ENCODE results near the gene MAPK8IP3. TPM values are rescaled to one million over a fixed set of nuclear protein-coding genes. Genes with fewer than 3 reads are reported as not detected.

The MAPK8IP3 gene
- total RNA-seq, 1 donor from 2014 or later, result 28.5 TPM

- Mint-ChIP-seq H3K27ac (no peak overlapping the region), H3K36me3 (peaks cover 6% of the 10 kb centered on the region)
These were observed 112.3 kb downstream of the MAPK8IP3 start for GRCh38 chr16:1818204-1818872.

DNA sequence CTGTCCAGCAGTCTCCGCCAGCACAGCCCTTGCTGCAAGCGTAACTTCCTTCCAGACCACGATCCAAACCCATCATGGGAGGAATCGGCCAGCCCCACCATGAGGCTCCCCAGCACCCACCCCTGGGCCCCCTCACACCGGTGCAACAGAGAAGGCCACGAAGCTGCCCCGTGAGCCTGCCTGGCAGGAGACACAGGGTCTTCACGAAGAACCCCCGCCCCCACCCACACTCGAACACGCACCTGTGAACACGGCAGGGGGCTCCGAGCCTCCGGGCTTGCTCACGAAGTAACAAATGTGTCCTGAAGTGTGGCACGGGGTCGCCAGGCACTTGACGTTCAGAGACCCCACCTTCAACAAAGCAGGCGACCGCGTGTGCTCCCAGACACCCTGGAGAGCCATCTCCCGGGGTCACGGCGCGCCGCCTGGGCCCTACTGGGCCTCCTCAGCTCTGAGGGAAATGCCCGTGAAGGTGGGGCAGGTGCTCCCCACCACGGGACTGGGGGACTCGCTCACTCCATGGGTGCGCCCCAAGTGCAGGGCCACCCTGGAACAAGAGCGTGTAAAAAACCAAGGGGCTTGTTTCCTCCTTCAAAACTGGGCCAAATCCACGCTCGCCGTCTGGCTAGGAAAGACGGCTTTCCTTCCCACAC lies 113.0 kb downstream of the MAPK8IP3 start:
- H3K9me3 Mint-ChIP-seq, result no peaks in the 10 kb centered on the region
- Histone ChIP-seq H4K20me1 (ENCODE audit: low read depth) (peaks cover 6% of the 10 kb centered on the region), H3K4me2 (no peak overlapping the region), H3K4me3 (no peak overlapping the region), H3K4me1 (no peaks in the 10 kb centered on the region), H2AFZ (replicated peaks) (no peak overlapping the region), H3K27ac (no peak overlapping the region), H3K36me3 (no peaks in the 10 kb centered on the region), H3K9ac (no peak overlapping the region), H3K27me3 (no peaks in the 10 kb centered on the region), H3K9me3 (ENCODE audit: low read depth) (no peaks in the 10 kb centered on the region), H3F3A (ENCODE audit: low read depth) (peaks cover 1% of the 10 kb centered on the region), H3K79me2 (ENCODE audit: low read depth) (no peaks in the 10 kb centered on the region)
- TF ChIP-seq EZH2 (IDR thresholded peaks at IDR 0.05), result no peak
- TF ChIP-seq EZH2phosphoT487 (IDR thresholded peaks at IDR 0.05), result no peak
- TF ChIP-seq, protein P1, sequence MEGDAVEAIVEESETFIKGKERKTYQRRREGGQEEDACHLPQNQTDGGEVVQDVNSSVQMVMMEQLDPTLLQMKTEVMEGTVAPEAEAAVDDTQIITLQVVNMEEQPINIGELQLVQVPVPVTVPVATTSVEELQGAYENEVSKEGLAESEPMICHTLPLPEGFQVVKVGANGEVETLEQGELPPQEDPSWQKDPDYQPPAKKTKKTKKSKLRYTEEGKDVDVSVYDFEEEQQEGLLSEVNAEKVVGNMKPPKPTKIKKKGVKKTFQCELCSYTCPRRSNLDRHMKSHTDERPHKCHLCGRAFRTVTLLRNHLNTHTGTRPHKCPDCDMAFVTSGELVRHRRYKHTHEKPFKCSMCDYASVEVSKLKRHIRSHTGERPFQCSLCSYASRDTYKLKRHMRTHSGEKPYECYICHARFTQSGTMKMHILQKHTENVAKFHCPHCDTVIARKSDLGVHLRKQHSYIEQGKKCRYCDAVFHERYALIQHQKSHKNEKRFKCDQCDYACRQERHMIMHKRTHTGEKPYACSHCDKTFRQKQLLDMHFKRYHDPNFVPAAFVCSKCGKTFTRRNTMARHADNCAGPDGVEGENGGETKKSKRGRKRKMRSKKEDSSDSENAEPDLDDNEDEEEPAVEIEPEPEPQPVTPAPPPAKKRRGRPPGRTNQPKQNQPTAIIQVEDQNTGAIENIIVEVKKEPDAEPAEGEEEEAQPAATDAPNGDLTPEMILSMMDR (IDR thresholded peaks at IDR 0.05), result no peak
- H3K27me3 Mint-ChIP-seq (ENCODE audit: insufficient read depth, low read depth), result no peaks in the 10 kb centered on the region
- no peak overlapping the region for H3K27ac Mint-ChIP-seq
- H3K36me3 Mint-ChIP-seq, result peaks cover 4% of the 10 kb centered on the region
- peak overlapping the region; percentile 8 for H3K4me3 Mint-ChIP-seq
- DNase-seq (ENCODE audit: low spot score), result no peak
- H3K4me1 Mint-ChIP-seq, result peaks cover 3% of the 10 kb centered on the region

More at GRCh38 chr16:1818204-1818872, 112.3 kb downstream of the MAPK8IP3 start:
- Mint-ChIP-seq H3K9me3 (no peaks in the 10 kb centered on the region), H3K27me3 (ENCODE audit: insufficient read depth, low read depth) (no peaks in the 10 kb centered on the region), H3K4me1 (no peaks in the 10 kb centered on the region), H3K4me3 (no peak overlapping the region)
- peaks cover 5% of the 10 kb centered on the region for H3F3A ChIP-seq (ENCODE audit: low read depth)
- no peak overlapping the region for H3K9ac ChIP-seq
- no peak for DNase-seq (ENCODE audit: low spot score)
- H2AFZ ChIP-seq (replicated peaks), result no peak overlapping the region
- H3K4me2 ChIP-seq, result no peak overlapping the region
- H3K4me3 ChIP-seq, result no peak overlapping the region
- H4K20me1 ChIP-seq (ENCODE audit: low read depth), result peaks cover 3% of the 10 kb centered on the region
- H3K36me3 ChIP-seq, result no peaks in the 10 kb centered on the region
- no peaks in the 10 kb centered on the region for H3K79me2 ChIP-seq (ENCODE audit: low read depth)
- no peaks in the 10 kb centered on the region for H3K9me3 ChIP-seq (ENCODE audit: low read depth)
- no peaks in the 10 kb centered on the region for H3K27me3 ChIP-seq
- no peak overlapping the region for H3K27ac ChIP-seq
- H3K4me1 ChIP-seq, result no peaks in the 10 kb centered on the region
- TF ChIP-seq EZH2phosphoT487 (IDR thresholded peaks at IDR 0.05) (no peak), EZH2 (IDR thresholded peaks at IDR 0.05) (no peak)
- TF ChIP-seq, protein P1 (IDR thresholded peaks at IDR 0.05), result no peak

DNA sequence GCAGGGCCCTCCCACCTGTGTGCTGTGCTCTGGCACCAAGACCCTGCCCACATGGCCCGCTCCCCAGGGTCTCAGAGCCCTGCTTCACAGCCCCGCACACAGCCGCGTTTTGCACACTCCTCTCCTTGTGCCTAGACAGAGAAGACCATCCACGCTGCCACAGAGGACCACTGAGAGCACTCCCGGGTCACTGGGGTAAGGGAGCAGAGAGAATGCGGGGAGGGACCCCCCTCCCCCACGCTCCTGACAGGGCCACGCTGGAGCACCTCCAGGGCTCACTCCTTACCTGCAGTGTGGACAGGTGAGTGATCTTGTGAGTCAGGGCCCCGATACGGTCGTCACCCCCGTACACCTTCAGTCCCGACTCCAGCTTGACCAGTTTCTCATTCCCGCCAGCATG lies 113.6 kb downstream of the MAPK8IP3 start:
- H3K4me1 Mint-ChIP-seq, result peaks cover 3% of the 10 kb centered on the region
- no peaks in the 10 kb centered on the region for H3K36me3 ChIP-seq
- peak overlapping the region; percentile 8 for H3K4me3 Mint-ChIP-seq
- H3F3A ChIP-seq (ENCODE audit: low read depth), result peaks cover 6% of the 10 kb centered on the region
- no peaks in the 10 kb centered on the region for H3K9me3 ChIP-seq (ENCODE audit: low read depth)
- H2AFZ ChIP-seq (replicated peaks), result no peak overlapping the region
- H3K4me2 ChIP-seq, result no peak overlapping the region
- H3K27ac ChIP-seq, result no peak overlapping the region
- no peak for TF ChIP-seq EZH2 (IDR thresholded peaks at IDR 0.05)
- no peak for DNase-seq (ENCODE audit: low spot score)
- peaks cover 12% of the 10 kb centered on the region for H4K20me1 ChIP-seq (ENCODE audit: low read depth)
- H3K27me3 Mint-ChIP-seq (ENCODE audit: insufficient read depth, low read depth), result no peaks in the 10 kb centered on the region
- H3K36me3 Mint-ChIP-seq, result peaks cover 4% of the 10 kb centered on the region
- H3K4me3 ChIP-seq, result no peak overlapping the region
- H3K27ac Mint-ChIP-seq, result no peak overlapping the region
- no peaks in the 10 kb centered on the region for H3K27me3 ChIP-seq
- H3K9ac ChIP-seq, result no peak overlapping the region
- no peaks in the 10 kb centered on the region for H3K9me3 Mint-ChIP-seq
- no peaks in the 10 kb centered on the region for H3K4me1 ChIP-seq
- H3K79me2 ChIP-seq (ENCODE audit: low read depth), result no peaks in the 10 kb centered on the region

Small RNA genes within 50 kb of the gene (microRNA-seq; reads per million reads assigned to microRNA genes)
- 4.9 reads per million, percentile 25 among the genes with 10 or more reads in this experiment for gene MIR3177

Small RNA genes within 50 kb of the gene (small RNA-seq; reads per million reads assigned to genes)
- 0.20 reads per million for gene MIR3177

Other genes starting within 250 kb of the MAPK8IP3 start
- 11.5 and 33.4 TPM in 2 replicates for gene CLCN7, start 231.2 kb upstream of the MAPK8IP3 start, total RNA-seq (ENCODE audit: low replicate concordance)
- not detected in 2 replicates for gene PTX4, start 217.3 kb upstream of the MAPK8IP3 start, total RNA-seq (ENCODE audit: low replicate concordance)
- 18.3 and 58.4 TPM in 2 replicates for gene TELO2, start 212.8 kb upstream of the MAPK8IP3 start, total RNA-seq (ENCODE audit: low replicate concordance)
- gene TMEM204, start 172.5 kb upstream of the MAPK8IP3 start, total RNA-seq (ENCODE audit: low replicate concordance), result not detected in 2 replicates
- 33.8 and 64.4 TPM in 2 replicates for gene IFT140, start 94.1 kb upstream of the MAPK8IP3 start, total RNA-seq (ENCODE audit: low replicate concordance)
- 11.7 and 19.5 TPM in 2 replicates for gene CRAMP1, start 93.8 kb upstream of the MAPK8IP3 start, total RNA-seq (ENCODE audit: low replicate concordance)
- 187 and 207 TPM in 2 replicates for gene JPT2, start 27.9 kb upstream of the MAPK8IP3 start, total RNA-seq (ENCODE audit: low replicate concordance)
- 15.6 and 42.5 TPM in 2 replicates for gene NME3, start 65.3 kb downstream of the MAPK8IP3 start, total RNA-seq (ENCODE audit: low replicate concordance)
- gene EME2, start 66.6 kb downstream of the MAPK8IP3 start, total RNA-seq (ENCODE audit: low replicate concordance), result 2.3 and 10.3 TPM in 2 replicates
- gene MRPS34, start 66.9 kb downstream of the MAPK8IP3 start, total RNA-seq (ENCODE audit: low replicate concordance), result 48.4 and 108 TPM in 2 replicates
- 18.7 and 53.4 TPM in 2 replicates for gene SPSB3, start 76.4 kb downstream of the MAPK8IP3 start, total RNA-seq (ENCODE audit: low replicate concordance)
- gene NUBP2, start 76.8 kb downstream of the MAPK8IP3 start, total RNA-seq (ENCODE audit: low replicate concordance), result 22.8 and 77.7 TPM in 2 replicates
- gene IGFALS, start 87.5 kb downstream of the MAPK8IP3 start, total RNA-seq (ENCODE audit: low replicate concordance), result not detected in 2 replicates
- 38.3 and 72.1 TPM in 2 replicates for gene HAGH, start 120.6 kb downstream of the MAPK8IP3 start, total RNA-seq (ENCODE audit: low replicate concordance)
- gene FAHD1, start 121.0 kb downstream of the MAPK8IP3 start, total RNA-seq (ENCODE audit: low replicate concordance), result 18.5 and 21.6 TPM in 2 replicates
- gene MEIOB, start 166.0 kb downstream of the MAPK8IP3 start, total RNA-seq (ENCODE audit: low replicate concordance), result 1.9 and 3.7 TPM in 2 replicates
- gene HS3ST6, start 212.2 kb downstream of the MAPK8IP3 start, total RNA-seq (ENCODE audit: low replicate concordance), result 1.1 TPM in 1 of 2 replicates, not detected in the other
- 19.4 and 26.9 TPM in 2 replicates for gene MSRB1, start 237.0 kb downstream of the MAPK8IP3 start, total RNA-seq (ENCODE audit: low replicate concordance)
- gene RPL3L, start 248.5 kb downstream of the MAPK8IP3 start, total RNA-seq (ENCODE audit: low replicate concordance), result not detected in 2 replicates

Data from neural progenitor cell (in vitro differentiated cells).